ENCODE data around the gene TVP23A. TPM values are rescaled to one million over a fixed set of nuclear protein-coding genes. Genes with fewer than 3 reads are reported as not detected.
"Not testable (repeated sequence)": the region's sequence is repeated elsewhere in the genome, so short reads cannot be mapped to it uniquely, and the experiment has no call there.

TVP23A gene
- total RNA-seq, 4 donors from 2014 or later = 1.1 to 3.3 TPM; not detected in 2

DNA sequence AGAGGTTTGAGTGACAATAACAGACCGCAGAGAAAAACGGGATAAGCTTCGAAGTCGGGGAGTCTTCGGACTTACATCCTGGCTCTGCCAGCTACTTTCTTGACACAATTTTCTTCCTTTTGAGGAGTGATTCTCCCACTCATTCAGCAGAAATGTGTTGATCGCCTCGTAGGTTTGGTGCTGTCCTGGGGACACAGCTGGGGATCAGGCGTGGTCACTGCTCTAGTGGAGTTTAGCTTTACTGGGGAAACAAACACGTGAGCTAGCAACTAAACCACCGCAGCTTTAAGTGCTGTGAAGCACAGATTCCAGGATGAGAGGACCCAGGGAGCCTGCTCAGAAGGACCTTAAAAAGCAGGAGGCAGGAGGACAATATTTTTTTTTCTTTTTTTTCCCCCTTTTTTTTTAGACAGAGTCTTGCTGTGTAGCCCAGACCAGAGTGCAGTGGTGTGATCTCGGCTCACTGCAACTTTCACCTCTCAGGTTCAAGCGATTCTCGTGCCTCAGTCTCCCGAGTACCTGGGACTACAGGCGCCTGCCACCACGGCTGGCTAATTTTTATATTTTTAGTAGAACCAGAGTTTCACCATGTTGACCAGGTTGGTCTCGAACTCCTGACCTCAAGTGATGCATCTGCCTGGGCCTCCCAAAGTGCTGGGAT lies 74.1 kb downstream of the TVP23A start:
- no peak for TF ChIP-seq CTCF (IDR thresholded peaks at IDR 0.05)
- no peak for TF ChIP-seq POLR2A (IDR thresholded peaks at IDR 0.05)
- H3K4me1 ChIP-seq = peaks cover 0 to 12% (median 2%) of the 10 kb centered on the region in 4 donors

GRCh38 chr16:10743610-10744369 lies 74.8 kb downstream of the TVP23A start, which contains the start of gene NUBP1:
NUBP1 (plus strand) TSS chr16:10743842; CDS start chr16:10743864, 22 bp downstream.
- Histone ChIP-seq H3K27ac (peak within 1 kb of the TSS; percentile 92 to 99 (median 94)), H3K36me3 (peaks cover 0 to 17% (median 0%) of the 10 kb centered on the region in 3 donors), H3K4me1 (peaks cover 0 to 15% (median 2%) of the 10 kb centered on the region in 4 donors), H3K4me3 (peak within 1 kb of the TSS; percentile 53 to 67 (median 64)), H3K27me3 (no peaks in the 10 kb centered on the region), H3K9me3 (no peaks in the 10 kb centered on the region)
- peak; percentile 100 for DNase-seq
- peak in 2 of 6 experiments; percentile 4 to 16 for TF ChIP-seq CTCF (IDR thresholded peaks at IDR 0.05)
- TF ChIP-seq POLR2A (IDR thresholded peaks at IDR 0.05) = peak; percentile 62 to 84

More for the DNA sequence above, 74.1 kb downstream of the TVP23A start:
- Histone ChIP-seq H3K9me3 (no peaks in the 10 kb centered on the region), H3K27ac (peak overlapping the region; percentile 92 to 99 (median 94)), H3K27me3 (no peaks in the 10 kb centered on the region), H3K4me3 (peak overlapping the region; percentile 53 to 67 (median 64)), H3K36me3 (peaks cover 0 to 20% (median 0%) of the 10 kb centered on the region in 3 donors)
- DNase-seq = peak in 1 of 3 donors; percentile 62

- peaks cover 0 to 21% (median 2%) of the 10 kb centered on the region in 4 donors for H3K4me1 ChIP-seq
- no peak for TF ChIP-seq POLR2A (IDR thresholded peaks at IDR 0.05)
- TF ChIP-seq CTCF (IDR thresholded peaks at IDR 0.05) = no peak
- H3K36me3 ChIP-seq = peaks cover 0 to 12% (median 0%) of the 10 kb centered on the region in 3 donors
- H3K9me3 ChIP-seq = no peaks in the 10 kb centered on the region
- DNase-seq = no peak
- peak overlapping the region in 3 of 4 donors; percentile 64 to 67 (median 64) for H3K4me3 ChIP-seq
- no peaks in the 10 kb centered on the region for H3K27me3 ChIP-seq
- peak overlapping the region; percentile 92 to 99 (median 94) for H3K27ac ChIP-seq
Observed at GRCh38 chr16:10743227-10743609, 75.4 kb downstream of the TVP23A start.

DNA sequence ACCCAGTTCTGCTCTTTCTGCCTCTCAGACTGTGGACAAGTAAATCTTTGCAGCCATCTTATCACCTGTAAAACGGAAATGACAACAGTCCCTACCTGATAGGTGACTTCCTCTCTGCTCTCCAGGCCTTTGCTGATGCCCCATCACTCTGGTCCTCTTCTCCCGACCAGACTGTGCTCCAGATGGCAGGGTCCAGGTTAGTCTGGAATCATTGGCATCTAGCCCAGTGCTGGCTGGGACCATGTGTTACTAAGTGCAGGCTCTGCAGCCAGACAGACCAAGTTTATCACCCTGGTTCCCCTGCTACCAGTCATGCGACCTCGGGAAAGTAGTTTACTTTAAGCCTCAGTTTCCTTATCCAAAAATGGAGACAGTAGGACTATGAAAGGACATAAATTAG lies 76.8 kb downstream of the TVP23A start:
- no peaks in the 10 kb centered on the region for H3K27me3 ChIP-seq
- H3K4me1 ChIP-seq = peaks cover 0 to 30% (median 8%) of the 10 kb centered on the region in 4 donors
- TF ChIP-seq CTCF (IDR thresholded peaks at IDR 0.05) (no peak), POLR2A (IDR thresholded peaks at IDR 0.05) (no peak)
- H3K27ac ChIP-seq = no peak overlapping the region
- no peak overlapping the region for H3K4me3 ChIP-seq
- no peak for DNase-seq
- H3K9me3 ChIP-seq = no peaks in the 10 kb centered on the region
- no peaks in the 10 kb centered on the region for H3K36me3 ChIP-seq

DNA sequence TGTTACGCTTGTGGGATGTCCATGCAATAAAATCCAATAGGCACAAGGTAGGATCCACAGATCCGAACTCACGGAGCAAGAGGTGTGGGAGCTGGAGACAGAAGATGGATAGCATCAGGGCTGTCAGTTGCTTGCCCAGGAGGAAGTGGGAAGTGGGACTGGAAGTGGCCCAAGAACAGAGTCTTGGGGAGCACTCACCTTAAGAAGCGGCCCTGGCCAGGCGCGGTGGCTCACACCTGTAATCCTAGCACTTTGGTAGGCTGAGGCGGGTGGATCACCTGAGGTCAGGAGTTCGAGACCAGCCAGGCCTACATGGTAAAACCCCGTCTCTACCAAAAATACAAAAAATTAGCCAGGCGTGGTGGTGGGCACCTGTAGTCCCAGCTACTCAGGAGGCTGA lies 77.3 kb downstream of the TVP23A start:
- not testable (repeated sequence) for DNase-seq, H3K9me3 ChIP-seq, H3K27me3 ChIP-seq, H3K27ac ChIP-seq, H3K4me3 ChIP-seq, H3K36me3 ChIP-seq
- peaks cover 0 to 30% (median 8%) of the 10 kb centered on the region in 4 donors for H3K4me1 ChIP-seq

- no peak for DNase-seq
- H3K9me3 ChIP-seq = no peaks in the 10 kb centered on the region
- no peaks in the 10 kb centered on the region for H3K36me3 ChIP-seq
- TF ChIP-seq POLR2A (IDR thresholded peaks at IDR 0.05) (no peak), CTCF (IDR thresholded peaks at IDR 0.05) (no peak)
- peaks cover 0 to 30% (median 8%) of the 10 kb centered on the region in 4 donors for H3K4me1 ChIP-seq
- no peak overlapping the region for H3K27ac ChIP-seq
- no peak overlapping the region for H3K4me3 ChIP-seq
- no peaks in the 10 kb centered on the region for H3K27me3 ChIP-seq
Observed at GRCh38 chr16:10740845-10741208, 77.8 kb downstream of the TVP23A start.

Data from Peyer's patch (tissue), 4 donors.